Suprapubic skin (tissue), 4 donors: Measurements from ENCODE around the gene LDHD. TPM values are rescaled to one million over a fixed set of nuclear protein-coding genes. Genes with fewer than 3 reads are reported as not detected.
A peak's percentile ranks its signal among the peaks of the same experiment; 100 is the strongest.

ENCODE experiments used
- DNase-seq, 2 donors: peaks; one replicate each; pipeline ENCODE4 v3.0.0-alpha.2; 2019; ENCODE audit warnings: low spot score in 2 of 2
- H3K27ac ChIP-seq: fragments of 200-600 bp; sonication (generic); one replicate; pipeline ENCODE4 v1.5.1; 2019
- H3K27me3 ChIP-seq: fragments of 200-600 bp; sonication (generic); one replicate; pipeline ENCODE4 v1.5.1; 2019
- H3K36me3 ChIP-seq: fragments of 200-600 bp; sonication (generic); one replicate; pipeline ENCODE4 v1.5.1; 2019
- H3K4me1 ChIP-seq: fragments of 200-600 bp; sonication (generic); one replicate; pipeline ENCODE4 v1.5.1; 2019
- H3K4me3 ChIP-seq: fragments of 200-600 bp; sonication (generic); one replicate; pipeline ENCODE4 v1.5.1; 2019; ENCODE audit warnings: mild to moderate bottlenecking
- H3K9me3 ChIP-seq: fragments of 200-600 bp; sonication (generic); one replicate; pipeline ENCODE4 v1.5.1; 2019
- CTCF ChIP-seq, 2 donors: fragments of 200-600 bp in 1 of 2; fragments of 450-650 bp in 1 of 2; sonication (generic) in 1 of 2; IDR thresholded peaks; one replicate each; pipeline ENCODE4 v1.5.1; 2016 to 2019; ENCODE audit warnings: antibody characterized with exemption in 2 of 2, mild to moderate bottlenecking in 1 of 2, moderate library complexity in 1 of 2
- EP300 ChIP-seq: sonication (generic); formaldehyde crosslinking; IDR thresholded peaks from one replicate; pipeline ENCODE4 v1.6.1; 2017; ENCODE audit warnings: antibody characterized with exemption
- POLR2A ChIP-seq, 2 donors: fragments of 450-650 bp; IDR thresholded peaks; one replicate each; pipeline ENCODE4 v1.6.1; 2017; ENCODE audit warnings: antibody characterized with exemption in 2 of 2, mild to moderate bottlenecking in 2 of 2, moderate library complexity in 2 of 2
- POLR2AphosphoS5 ChIP-seq, 3 donors: sonication (generic); formaldehyde crosslinking; IDR thresholded peaks; one replicate each; pipeline ENCODE4 v1.6.1; 2017; ENCODE audit warnings: antibody characterized with exemption in 3 of 3
- WGBS: methylation state at CpG from one replicate; pipeline ENCODE4 v1.1.5; 2018; 5-methylcytosine and 5-hydroxymethylcytosine counted together
- total RNA-seq, 4 donors: library from RNA; depleted of rRNA; stranded (reverse); fragments of >200 nt; gene quantifications; one replicate each; pipeline ENCODE4 v1.1.0, GENCODE V29; 2016

The LDHD gene
- total RNA-seq, 4 donors from 2014 or later = 10.7 to 19.2 (median 14.0) TPM

- 81% methylated on average over 10 of the region's 10 CpGs for WGBS
- H3K4me3 ChIP-seq = no peak overlapping the region
- no peaks in the 10 kb centered on the region for H3K9me3 ChIP-seq
- no peak overlapping the region for H3K27ac ChIP-seq
- peaks cover 26% of the 10 kb centered on the region for H3K4me1 ChIP-seq
- H3K36me3 ChIP-seq = no peaks in the 10 kb centered on the region
- no peak for DNase-seq
- H3K27me3 ChIP-seq = no peaks in the 10 kb centered on the region
- no peak for TF ChIP-seq EP300
- TF ChIP-seq POLR2AphosphoS5 (IDR thresholded peaks at IDR 0.05) = no peak
- TF ChIP-seq POLR2A (IDR thresholded peaks at IDR 0.05) = no peak
These were observed 48.2 kb downstream of the LDHD start for GRCh38 chr16:75068085-75069031.

GRCh38 chr16:75066861-75067447, 49.6 kb downstream of the LDHD start:
- no peaks in the 10 kb centered on the region for H3K9me3 ChIP-seq
- TF ChIP-seq POLR2AphosphoS5 (IDR thresholded peaks at IDR 0.05) (no peak), POLR2A (IDR thresholded peaks at IDR 0.05) (no peak), CTCF (IDR thresholded peaks at IDR 0.05) (no peak), EP300 (no peak)
- DNase-seq = no peak
- H3K27me3 ChIP-seq = no peaks in the 10 kb centered on the region
- H3K4me1 ChIP-seq = peaks cover 40% of the 10 kb centered on the region
- 90% methylated on average over 6 of the region's 6 CpGs for WGBS
- no peaks in the 10 kb centered on the region for H3K36me3 ChIP-seq
- no peak overlapping the region for H3K27ac ChIP-seq
- H3K4me3 ChIP-seq = no peak overlapping the region

GRCh38 chr16:75065521-75066149, 50.9 kb downstream of the LDHD start:
- no peaks in the 10 kb centered on the region for H3K36me3 ChIP-seq
- peaks cover 37% of the 10 kb centered on the region for H3K4me1 ChIP-seq
- no peak for DNase-seq
- H3K27ac ChIP-seq = peak overlapping the region; percentile 31
- 80% methylated on average over 7 of the region's 7 CpGs for WGBS
- no peaks in the 10 kb centered on the region for H3K27me3 ChIP-seq
- no peaks in the 10 kb centered on the region for H3K9me3 ChIP-seq
- TF ChIP-seq CTCF (IDR thresholded peaks at IDR 0.05) (no peak), POLR2AphosphoS5 (IDR thresholded peaks at IDR 0.05) (no peak), EP300 (no peak), POLR2A (IDR thresholded peaks at IDR 0.05) (no peak)
- H3K4me3 ChIP-seq = no peak overlapping the region

GRCh38 chr16:75065149-75065505, 51.5 kb downstream of the LDHD start:
- Histone ChIP-seq H3K27me3 (no peaks in the 10 kb centered on the region), H3K4me1 (peaks cover 33% of the 10 kb centered on the region), H3K4me3 (no peak overlapping the region), H3K27ac (peak overlapping the region; percentile 31), H3K36me3 (no peaks in the 10 kb centered on the region), H3K9me3 (no peaks in the 10 kb centered on the region)
- TF ChIP-seq POLR2AphosphoS5 (IDR thresholded peaks at IDR 0.05) (no peak), POLR2A (IDR thresholded peaks at IDR 0.05) (no peak), EP300 (no peak)
- no peak for DNase-seq
- 73% methylated on average over 10 of the region's 10 CpGs for WGBS

GRCh38 chr16:75064403-75065148, 52.0 kb downstream of the LDHD start:
- Histone ChIP-seq H3K4me3 (no peak overlapping the region), H3K9me3 (no peaks in the 10 kb centered on the region), H3K27ac (peak overlapping the region; percentile 31), H3K4me1 (peaks cover 28% of the 10 kb centered on the region), H3K36me3 (no peaks in the 10 kb centered on the region), H3K27me3 (no peaks in the 10 kb centered on the region)
- no peak for DNase-seq
- 72% methylated on average over 15 of the region's 15 CpGs for WGBS
- no peak for TF ChIP-seq EP300
- no peak for TF ChIP-seq CTCF (IDR thresholded peaks at IDR 0.05)
- no peak for TF ChIP-seq POLR2AphosphoS5 (IDR thresholded peaks at IDR 0.05)
- no peak for TF ChIP-seq POLR2A (IDR thresholded peaks at IDR 0.05)
